HG02884 (cell line): ENCODE measurements around the gene GPC6.

ENCODE experiments used
- ATAC-seq: cut with Tn5 transposase; IDR thresholded peaks from one replicate; pipeline ENCODE4 v1.9.1; 2021; ENCODE audit warnings: mild to moderate bottlenecking, moderate library complexity; ENCODE audit not compliant: unreplicated experiment

The GPC6 gene

DNA sequence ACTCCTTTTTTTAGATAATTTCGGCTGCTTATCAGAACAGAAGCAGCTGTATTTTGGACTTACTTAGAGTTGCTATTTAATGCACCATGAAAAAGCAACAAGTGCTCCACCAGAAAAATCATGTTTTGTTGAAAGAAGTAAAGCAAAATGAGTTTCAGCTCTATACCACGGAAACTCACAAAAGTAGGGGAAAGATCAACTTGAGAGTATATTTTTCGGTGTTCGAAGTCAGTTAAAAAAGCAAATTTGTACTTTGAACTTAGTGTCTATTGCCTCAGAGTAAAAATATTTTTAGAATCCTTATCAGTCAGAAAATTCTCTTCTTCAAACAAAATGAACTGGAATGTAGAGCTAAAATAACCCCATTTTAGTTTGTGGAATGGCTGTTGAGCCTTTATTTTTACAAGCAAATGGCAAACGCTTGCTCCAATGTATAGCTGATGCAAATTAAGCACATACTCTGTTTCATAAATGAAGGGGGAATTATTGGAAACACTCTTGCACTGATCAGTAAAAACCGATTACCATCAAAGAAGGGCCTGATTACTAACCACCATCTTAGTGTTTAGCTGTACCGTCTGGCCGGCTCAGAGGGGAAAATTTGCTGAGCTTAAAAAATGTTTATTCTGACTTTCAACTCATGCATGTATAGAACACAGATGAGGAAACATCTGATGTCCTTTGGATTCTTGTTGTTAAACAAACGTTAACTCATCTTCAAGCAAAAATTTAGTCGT, 540.7 kb downstream of the GPC6 start:
- ATAC-seq: no peak

DNA sequence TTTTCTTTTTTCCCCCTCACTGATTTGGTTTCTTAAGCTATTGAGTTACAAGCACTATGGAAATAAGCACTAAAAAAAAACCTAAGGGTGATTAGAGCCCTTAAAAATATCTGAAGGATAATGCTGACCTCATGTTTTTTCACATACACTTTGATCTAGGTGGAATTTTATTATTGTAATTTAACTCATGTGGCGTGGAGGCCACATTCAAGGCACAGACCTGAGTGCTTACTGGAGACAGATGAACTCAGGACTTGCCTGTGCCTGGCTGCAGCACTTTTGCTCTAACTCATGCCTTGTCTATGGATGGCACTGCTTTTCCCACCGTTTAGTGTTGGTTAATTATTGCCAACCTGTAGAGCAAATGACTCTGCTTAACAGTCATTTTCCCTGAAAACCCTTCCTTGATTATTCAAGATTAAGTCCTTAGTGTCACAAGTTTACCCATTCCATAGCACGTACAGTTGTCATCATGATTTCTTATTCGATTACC, 541.4 kb downstream of the GPC6 start:
- ATAC-seq: no peak

DNA sequence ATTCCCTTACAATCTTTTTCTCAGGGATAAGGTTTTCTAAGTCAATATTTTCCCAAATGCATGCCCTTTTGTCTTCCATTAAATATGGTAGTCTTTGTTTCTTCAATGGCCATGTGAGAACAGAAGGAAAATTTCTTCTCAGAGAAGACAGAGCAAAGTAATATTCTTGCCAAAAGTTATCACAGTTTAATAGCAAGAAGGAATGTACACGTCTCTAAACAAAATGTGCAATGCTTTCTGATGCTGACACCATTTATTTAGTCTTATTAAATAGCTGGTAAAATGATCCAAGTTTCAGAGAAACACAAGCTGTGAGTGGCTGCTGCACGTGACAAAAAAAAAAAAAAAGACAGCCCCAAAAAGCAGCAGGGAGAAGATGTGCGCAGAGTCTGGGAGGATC, 542.5 kb downstream of the GPC6 start:
- ATAC-seq: no peak

DNA sequence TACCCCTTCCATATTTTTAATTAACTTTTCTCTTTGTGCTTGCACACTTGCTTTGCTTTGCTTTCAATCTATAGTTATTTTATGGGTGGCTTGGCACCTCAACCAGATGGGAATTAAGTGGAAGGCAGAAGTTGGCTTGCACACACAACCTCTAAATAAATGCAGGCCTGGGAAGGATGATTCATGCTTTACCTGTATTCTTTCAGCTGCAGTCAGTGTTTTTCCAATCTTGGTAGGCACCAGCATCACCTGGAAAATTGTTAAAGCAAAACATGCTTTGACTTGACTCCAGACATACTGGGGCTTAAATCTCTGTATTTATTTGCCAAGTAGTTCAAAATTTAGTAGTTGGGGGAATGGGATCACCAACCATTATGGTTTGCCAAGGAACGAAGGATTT, 543.0 kb downstream of the GPC6 start:
- ATAC-seq: no peak

DNA sequence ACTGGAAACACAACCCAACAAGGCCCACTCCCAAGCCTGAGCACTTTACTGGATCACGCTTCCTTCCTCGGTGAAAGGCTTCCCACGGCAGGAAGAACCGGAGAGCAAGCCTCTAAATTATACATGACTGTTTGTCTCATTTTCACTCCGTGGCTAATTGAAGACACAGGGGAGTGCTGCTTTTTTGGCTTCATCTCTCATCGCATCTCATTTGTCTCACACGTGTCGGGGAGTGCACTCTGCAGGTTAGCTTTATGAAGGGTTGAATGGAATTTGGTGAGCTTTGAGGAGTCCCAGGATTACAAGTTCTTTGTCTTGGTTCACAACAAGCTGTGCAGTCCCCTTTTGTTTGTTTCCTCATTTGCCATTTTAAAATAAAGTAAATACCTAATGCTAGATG, 544.6 kb downstream of the GPC6 start:
- no peak for ATAC-seq

DNA sequence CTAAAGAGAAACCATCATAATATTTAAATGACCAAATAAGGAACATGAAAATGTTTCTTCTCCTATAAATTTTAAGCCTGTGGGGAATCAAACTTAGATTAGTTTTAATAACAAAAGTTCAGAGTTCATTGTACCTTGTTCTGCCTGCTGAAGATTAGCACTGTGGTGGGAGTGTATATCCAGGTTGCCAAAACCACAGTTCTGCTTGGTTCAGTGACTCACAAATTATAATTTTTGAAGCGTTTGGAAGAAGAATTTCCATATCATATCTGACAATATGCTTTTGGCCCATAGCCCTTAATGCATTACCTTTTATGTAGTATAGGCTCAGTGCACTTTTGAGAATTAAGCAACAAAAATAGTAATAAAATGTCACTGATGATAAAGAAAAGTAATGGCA, 545.2 kb downstream of the GPC6 start:
- ATAC-seq: no peak

DNA sequence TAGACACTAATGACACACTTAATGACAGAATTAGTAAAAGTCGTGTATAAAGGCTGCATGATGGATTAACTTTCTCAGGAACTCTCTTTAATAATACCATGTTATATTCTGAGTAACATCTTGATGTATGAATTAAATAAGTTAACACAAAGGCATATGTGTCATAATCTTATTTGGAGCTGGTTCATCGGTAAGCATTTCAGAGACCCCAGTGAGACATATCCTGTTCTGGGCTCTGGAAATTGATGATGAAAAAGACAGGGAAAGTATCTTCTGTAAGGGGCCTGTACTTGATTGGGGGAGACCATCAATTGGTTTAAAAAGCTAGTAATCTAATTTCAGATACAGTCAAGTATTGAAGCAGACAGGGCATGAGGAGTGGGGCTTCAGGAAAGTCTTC, 547.9 kb downstream of the GPC6 start:
- ATAC-seq: no peak

DNA sequence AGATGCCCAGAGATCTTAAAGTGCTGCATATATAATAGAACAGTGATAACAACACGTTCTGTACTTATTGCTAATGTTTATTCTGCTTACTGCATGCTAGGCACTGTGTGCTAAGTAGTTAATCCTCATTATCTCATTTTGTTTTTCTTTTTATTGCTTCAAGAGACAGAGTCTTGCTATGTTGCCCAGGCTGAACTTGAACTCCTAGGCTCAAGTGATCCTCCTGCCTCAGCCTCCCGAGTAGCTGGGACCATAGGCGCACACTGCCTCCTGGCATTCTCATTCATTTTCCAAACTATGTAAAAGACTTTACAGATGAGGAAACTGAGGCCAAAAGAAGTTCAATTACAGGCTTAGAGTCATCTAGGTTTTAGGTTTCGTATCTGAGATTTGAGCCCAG, 548.4 kb downstream of the GPC6 start:
- ATAC-seq: no peak

DNA sequence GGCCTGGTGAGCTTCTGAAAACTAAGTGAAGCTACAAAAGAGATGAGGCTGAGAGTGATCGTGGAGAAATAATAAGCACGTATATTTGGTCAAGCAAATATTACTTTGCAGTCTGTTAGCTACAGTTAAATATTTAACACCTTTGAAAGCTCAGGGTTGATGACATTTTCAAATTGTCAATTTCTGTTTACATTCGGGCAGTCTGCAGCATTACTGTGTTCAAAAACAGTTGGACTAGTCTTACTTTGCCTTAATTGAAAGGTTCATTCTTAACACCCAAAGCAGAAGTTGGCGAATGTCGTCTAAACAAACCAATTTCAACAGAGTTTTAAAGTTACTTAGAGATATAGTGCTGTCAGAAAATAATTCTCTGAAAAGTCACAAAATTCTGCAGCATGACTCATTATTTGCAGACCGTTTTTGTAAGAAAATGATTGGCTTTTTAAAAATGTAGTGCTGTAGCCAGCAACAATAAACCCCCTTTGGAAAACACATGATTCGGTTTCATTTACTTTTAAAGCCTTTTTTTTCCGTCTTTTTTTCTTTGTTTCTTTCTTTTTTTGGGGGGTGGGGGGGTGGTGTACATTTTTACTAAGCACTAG, 549.0 kb downstream of the GPC6 start:
- ATAC-seq: no peak

DNA sequence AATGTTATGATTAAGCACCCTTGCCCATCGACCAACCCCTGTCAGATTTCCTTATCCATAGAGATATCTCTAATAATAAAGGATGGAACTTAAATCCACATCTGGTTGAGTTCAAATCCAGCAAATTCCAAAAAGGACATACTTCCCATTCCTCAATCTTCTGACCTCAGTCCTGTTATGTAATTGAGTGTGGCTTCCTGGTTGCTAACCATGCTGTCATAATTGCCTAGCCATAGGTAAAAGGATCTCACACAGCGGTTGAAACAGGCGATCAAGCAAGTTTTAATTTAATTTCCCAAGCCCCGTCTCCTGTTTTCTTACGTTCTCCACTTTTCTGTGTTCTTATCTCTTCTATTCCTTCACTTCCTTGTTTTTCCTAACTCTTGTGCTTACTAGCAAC, 550.3 kb downstream of the GPC6 start:
- no peak for ATAC-seq

DNA sequence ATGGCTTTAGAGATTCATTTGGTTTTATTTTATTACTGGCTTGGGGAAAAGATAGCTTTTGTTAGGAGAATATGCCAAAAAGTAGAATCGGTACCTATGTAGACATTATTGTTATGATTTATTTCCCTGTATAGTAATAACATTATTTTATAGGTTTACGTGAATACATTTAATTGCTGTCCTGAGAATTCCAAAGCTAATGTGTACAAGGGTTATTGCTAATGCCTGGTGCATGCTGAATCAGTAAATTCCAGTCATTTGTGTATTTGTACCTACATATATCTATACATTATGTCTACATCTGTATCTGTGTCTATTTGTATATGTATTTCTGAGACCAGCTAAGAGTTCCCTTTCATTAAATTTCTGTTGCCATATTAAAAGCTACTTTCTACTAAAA, 550.9 kb downstream of the GPC6 start:
- no peak for ATAC-seq

DNA sequence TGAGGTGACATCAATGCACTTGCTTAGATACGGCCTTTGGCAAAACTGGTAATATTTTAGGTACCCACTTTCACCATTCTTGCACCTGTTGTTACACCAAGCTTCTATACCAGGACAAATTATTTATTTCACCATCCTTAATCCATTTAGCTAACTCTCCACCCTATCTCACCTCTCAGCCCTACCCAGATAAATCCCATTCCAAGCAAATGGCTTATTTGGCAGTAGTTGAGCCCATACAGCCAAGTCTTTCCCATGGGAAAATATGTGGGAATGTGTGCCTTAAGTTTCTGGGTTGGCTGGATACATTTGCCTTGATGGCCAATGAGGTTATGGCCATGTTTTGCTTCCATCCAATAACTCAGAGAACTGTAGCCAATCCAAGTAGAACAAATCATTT, 551.9 kb downstream of the GPC6 start:
- no peak for ATAC-seq

DNA sequence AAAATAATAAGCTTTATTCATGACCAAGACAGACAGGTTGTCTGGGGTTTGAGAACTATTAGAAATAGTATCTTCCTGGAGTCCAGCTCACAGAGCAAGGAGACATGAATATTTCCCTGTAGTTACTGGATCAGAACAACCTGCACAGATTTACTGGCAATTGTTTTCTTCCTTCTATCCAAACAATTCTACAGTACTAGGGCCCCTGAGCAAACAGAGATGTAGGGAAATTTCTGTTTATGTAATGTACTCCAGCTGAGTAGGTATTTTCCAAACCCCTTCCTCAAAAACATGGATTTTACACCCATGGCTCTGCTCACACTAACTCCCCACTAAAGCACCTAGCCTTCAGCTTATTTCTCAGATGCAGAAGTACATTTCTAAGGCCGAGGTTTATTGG, 557.6 kb downstream of the GPC6 start:
- ATAC-seq: no peak

DNA sequence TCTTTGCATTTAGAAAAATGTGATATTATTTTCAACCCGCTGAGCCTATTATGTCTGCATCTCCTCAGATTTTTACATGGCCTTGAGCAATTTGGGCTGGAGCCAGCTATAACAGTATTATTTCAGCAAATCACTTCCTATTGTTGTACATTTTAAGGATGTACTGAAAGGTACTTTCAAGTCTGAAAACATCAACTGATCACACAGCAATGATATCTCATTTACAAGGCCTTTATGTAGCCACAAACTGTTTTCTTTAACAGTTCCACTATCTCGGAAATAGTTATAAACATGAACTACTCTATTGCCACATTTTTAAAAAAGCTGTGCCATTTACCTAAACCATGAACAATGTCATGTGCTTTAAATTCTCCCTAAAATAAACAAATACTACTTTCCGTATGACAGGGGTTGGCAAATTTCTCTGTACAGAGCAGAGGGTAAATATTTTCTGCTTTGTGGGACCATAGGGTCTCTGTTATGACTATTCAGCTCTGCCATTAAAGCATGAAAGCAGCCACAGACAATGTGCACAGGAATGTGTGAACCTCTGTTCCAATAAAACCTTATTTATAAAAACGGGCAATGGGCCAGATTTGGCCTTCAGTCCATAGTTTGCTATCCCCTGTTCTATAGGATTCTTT, 560.4 kb downstream of the GPC6 start:
- no peak for ATAC-seq

DNA sequence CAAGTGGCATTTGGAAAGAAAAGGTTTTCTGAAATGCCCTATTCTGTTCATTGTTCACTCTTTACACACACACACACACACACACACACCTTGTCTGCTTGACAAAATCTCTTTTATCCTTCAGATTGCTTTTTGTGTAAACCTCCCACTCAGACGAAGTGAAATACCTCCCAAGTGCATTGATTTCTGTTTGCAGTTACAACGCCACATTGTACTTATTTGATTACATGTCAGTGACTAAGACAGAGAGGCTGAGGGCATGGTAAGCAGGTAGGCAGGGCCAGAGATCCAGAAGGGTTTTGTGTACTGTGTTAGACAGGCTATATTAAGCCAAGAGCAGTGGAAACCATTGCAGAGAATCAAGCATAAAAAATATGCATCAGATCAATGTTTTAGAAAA, 561.8 kb downstream of the GPC6 start:
- no peak for ATAC-seq

DNA sequence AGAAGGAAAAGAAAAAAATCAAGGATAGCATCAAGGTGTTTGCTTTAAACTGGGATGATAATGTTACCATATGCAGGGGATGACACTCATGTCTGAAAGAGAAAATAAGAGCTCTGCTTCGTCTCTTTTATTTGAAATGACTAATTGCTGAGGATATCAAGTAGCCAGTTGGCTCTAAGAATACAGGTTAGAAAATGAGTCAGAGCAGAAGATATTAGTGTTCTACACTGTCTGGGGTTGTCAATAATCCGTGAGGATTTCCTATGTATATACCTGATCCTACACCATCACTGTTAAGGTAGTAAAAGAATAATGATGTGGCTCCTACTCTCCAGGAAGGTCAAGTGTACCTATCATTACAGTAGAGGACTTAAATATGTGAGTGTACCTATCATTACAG, 562.5 kb downstream of the GPC6 start:
- ATAC-seq: peak; percentile 44

DNA sequence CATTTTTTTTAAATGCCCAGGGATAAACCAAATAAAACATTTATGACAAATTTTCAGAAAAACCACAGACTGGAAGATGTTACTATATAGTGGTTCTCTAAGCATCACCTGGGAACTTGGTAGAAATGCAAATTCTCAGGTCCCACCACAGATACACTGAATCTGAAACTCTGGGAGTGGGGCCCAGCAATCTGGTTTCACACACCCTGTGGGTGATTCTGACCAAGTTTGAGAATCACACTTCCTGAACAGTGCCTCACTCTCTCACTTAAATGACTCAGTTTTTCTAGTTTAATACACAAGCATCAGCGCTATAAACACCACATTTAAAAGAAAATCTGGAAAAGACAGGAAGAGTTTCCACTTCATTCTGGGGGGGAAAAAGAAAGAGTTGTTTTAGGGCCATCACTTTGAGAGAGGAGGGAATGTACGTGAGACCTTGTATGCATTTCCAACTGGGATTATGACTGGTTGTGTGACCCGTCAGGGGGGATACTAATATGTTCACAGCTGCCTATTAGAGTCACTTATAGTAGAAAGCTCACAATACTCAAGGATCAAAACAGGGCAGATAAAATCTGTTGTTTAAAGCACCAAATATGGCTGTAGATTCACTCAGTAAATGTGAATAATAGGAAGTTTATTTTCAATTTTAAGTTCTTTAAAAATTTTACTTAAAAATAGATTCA, 567.7 kb downstream of the GPC6 start:
- peak; percentile 88 for ATAC-seq

DNA sequence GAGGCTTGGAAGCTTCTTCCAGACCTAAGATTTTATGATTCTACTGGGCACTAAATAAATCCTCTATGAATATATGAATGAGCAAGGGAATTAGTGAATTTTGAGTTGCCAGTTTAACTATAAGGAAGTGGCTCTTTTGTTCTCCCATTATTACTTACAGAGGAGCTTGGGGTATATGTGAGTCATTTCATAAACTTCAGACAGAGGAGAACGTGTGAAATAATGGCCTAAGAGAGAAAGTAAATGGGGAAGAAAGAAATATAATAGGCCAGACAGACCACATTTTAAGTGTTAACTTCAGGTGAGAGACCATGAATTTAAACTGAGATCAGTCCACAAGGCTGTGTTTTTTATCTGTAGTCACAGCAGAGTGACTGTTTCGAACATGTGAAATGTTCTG, 570.9 kb downstream of the GPC6 start:
- ATAC-seq: peak; percentile 64

DNA sequence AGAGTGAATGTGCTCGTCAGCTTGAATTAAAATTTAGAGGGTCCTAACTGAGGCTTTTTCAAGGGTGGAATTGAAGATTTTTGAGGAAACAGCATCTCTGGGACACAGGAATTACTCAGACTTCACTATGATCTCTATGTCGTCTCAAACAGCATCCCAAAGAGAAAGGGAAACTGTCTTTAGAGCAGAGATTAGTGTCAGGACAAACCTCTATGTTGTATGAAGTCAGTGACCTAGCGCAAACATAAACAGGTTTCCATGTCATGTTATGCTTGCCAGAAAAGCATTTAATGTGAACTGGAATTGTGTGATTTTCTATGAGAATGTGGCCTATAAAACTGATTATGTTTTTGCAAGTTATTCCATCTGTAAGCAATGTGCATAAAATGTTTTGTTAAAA, 573.7 kb downstream of the GPC6 start:
- no peak for ATAC-seq

DNA sequence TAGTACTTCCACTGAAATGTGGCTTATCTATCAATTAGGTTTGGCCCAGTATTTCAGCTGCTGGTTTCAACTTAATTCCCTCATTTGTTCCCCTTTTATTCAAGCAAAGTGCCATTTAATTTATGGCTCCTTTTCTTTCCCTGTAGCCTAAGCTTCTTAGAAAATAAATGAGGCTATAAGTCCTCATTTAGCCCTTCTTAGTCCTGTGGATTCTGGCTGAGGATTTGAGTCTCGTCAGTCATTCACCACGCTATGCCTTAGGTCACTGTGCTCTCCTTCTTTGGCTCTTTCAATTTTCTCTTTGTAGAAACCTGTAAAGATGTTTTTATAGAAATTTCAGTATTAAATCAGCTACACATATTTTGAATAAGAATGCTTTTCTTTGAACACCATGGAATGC, 579.1 kb downstream of the GPC6 start:
- no peak for ATAC-seq

DNA sequence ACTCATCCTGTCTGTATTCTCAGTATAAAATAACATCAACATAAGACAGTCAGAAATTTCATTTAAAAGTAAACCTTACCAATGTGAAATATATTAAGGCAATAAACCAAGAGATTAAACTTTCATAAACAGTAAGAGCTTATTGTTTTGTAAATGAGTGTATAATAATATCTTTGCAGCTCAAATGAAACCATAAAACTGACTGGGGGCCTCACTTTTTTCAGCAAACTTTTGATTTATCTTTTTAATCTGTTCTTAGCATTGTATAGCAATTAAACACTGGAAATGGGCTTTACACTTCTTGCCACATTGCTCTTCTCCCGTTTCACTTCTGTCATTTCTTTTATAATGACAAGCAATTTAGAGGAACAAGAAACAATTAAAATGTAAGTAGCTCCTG, 580.3 kb downstream of the GPC6 start:
- no peak for ATAC-seq

DNA sequence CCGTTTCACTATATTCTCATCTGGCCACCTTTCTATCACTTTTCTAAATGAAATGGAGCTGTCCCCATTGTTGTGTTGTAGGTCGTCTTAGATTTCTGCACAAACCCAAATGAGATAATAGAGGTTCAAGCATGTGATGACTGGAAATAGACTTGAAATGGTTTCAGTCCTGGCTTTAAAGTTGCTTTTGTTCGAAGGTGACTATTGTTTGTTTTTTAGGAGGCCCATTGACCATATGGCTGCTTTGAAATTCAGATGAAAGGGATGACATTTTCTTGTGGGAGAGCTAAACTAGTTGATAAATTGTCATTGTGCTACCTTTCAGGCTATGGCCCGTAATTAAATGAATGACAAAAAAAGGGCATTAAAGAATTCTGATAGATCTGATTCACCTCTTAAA, 583.7 kb downstream of the GPC6 start:
- no peak for ATAC-seq
